SK-N-MC (cell line): ENCODE measurements around the gene CPM.
"Not testable (repeated sequence)": the region's sequence is repeated elsewhere in the genome, so short reads cannot be mapped to it uniquely, and the experiment has no call there.

Experiments
- DNase-seq: peaks from one replicate; pipeline ENCODE4 v3.0.0-alpha.2; 2011; ENCODE audit warnings: low read depth, low spot score
- H3K27ac ChIP-seq: fragments of 200-600 bp; sonication (generic); 2 replicates; pipeline ENCODE4 v1.5.1; 2016; ENCODE audit warnings: mixed run types
- H3K36me3 ChIP-seq: fragments of 200-600 bp; sonication (generic); 2 replicates; pipeline ENCODE4 v1.6.1; 2017; ENCODE audit warnings: antibody characterized with exemption, low read length, mixed read lengths; ENCODE audit not compliant: insufficient read depth
- H3K4me3 ChIP-seq: fragments of 200-600 bp; sonication (generic); 2 replicates; pipeline ENCODE4 v1.5.1; 2016
- H3K9ac ChIP-seq: fragments of 200-600 bp; sonication (generic); 2 replicates; pipeline ENCODE4 v1.8.0; 2017; ENCODE audit warnings: mixed run types, mixed read lengths; ENCODE audit not compliant: insufficient read length
- H3K9me3 ChIP-seq: fragments of 200-600 bp; sonication (generic); 2 replicates; pipeline ENCODE4 v1.6.1; 2017; ENCODE audit warnings: low read depth, mild to moderate bottlenecking, antibody characterized with exemption, low read length, moderate library complexity, mixed read lengths
- EZH2 ChIP-seq: fragments of 200-600 bp; sonication (generic); IDR thresholded peaks from one replicate; pipeline ENCODE4 v1.6.1; 2017; ENCODE audit warnings: antibody characterized with exemption
- FOXP2 ChIP-seq: optimal IDR thresholded peaks from 2 replicates; pipeline ENCODE3; 2011; ENCODE audit warnings: mild to moderate bottlenecking, moderate library complexity; ENCODE audit not compliant: insufficient read depth; ENCODE audit errors: extremely low read length, control extremely low read depth
- POLR2AphosphoS5 ChIP-seq: IDR thresholded peaks from 2 replicates; pipeline ENCODE4 v1.6.1; 2012; ENCODE audit warnings: mild to moderate bottlenecking, low read depth, low read length, borderline replicate concordance

The CPM gene

GRCh38 chr12:68815928-68816800, 116.8 kb downstream of the CPM start:
- no peaks in the 10 kb centered on the region for H3K9me3 ChIP-seq
- H3K9ac ChIP-seq = no peak overlapping the region
- H3K4me3 ChIP-seq = no peak overlapping the region
- DNase-seq = no peak
- H3K36me3 ChIP-seq = peaks cover 86% of the 10 kb centered on the region
- no peak for TF ChIP-seq FOXP2
- no peak for TF ChIP-seq EZH2
- TF ChIP-seq POLR2AphosphoS5 = no peak
- H3K27ac ChIP-seq = no peak overlapping the region

GRCh38 chr12:68815232-68815927, 117.6 kb downstream of the CPM start:
- TF ChIP-seq FOXP2 = no peak
- TF ChIP-seq POLR2AphosphoS5 = no peak
- no peak for TF ChIP-seq EZH2
- no peak for DNase-seq
- H3K27ac ChIP-seq = no peak overlapping the region
- peaks cover 86% of the 10 kb centered on the region for H3K36me3 ChIP-seq
- H3K4me3 ChIP-seq = no peak overlapping the region
- H3K9ac ChIP-seq = no peak overlapping the region
- H3K9me3 ChIP-seq = no peaks in the 10 kb centered on the region

- H3K36me3 ChIP-seq = peaks cover 86% of the 10 kb centered on the region
- no peak overlapping the region for H3K4me3 ChIP-seq
- TF ChIP-seq EZH2 = no peak
- TF ChIP-seq FOXP2 = no peak
- no peak for DNase-seq
- H3K9ac ChIP-seq = peak overlapping the region; percentile 1
- H3K27ac ChIP-seq = no peak overlapping the region
- no peaks in the 10 kb centered on the region for H3K9me3 ChIP-seq
These were observed 118.3 kb downstream of the CPM start for GRCh38 chr12:68814490-68815231.

GRCh38 chr12:68813242-68813593, 119.8 kb downstream of the CPM start:
- H3K36me3 ChIP-seq = peaks cover 81% of the 10 kb centered on the region
- H3K9ac ChIP-seq = no peak overlapping the region
- DNase-seq = no peak
- H3K9me3 ChIP-seq = no peaks in the 10 kb centered on the region
- no peak overlapping the region for H3K4me3 ChIP-seq
- no peak for TF ChIP-seq POLR2AphosphoS5
- no peak for TF ChIP-seq FOXP2
- TF ChIP-seq EZH2 = no peak
- no peak overlapping the region for H3K27ac ChIP-seq

GRCh38 chr12:68812553-68813241, 120.3 kb downstream of the CPM start:
- TF ChIP-seq EZH2 (no peak), POLR2AphosphoS5 (no peak), FOXP2 (no peak)
- Histone ChIP-seq H3K36me3 (peaks cover 76% of the 10 kb centered on the region), H3K4me3 (no peak overlapping the region), H3K9ac (no peak overlapping the region), H3K27ac (no peak overlapping the region), H3K9me3 (no peaks in the 10 kb centered on the region)
- no peak for DNase-seq

GRCh38 chr12:68811573-68811972, 121.4 kb downstream of the CPM start:
- peaks cover 67% of the 10 kb centered on the region for H3K36me3 ChIP-seq
- not testable (repeated sequence) for DNase-seq, H3K4me3 ChIP-seq, H3K9me3 ChIP-seq, H3K27ac ChIP-seq, H3K9ac ChIP-seq

GRCh38 chr12:68810027-68810389, 123.0 kb downstream of the CPM start:
- not testable (repeated sequence) for H3K4me3 ChIP-seq, H3K27ac ChIP-seq, H3K9me3 ChIP-seq, H3K9ac ChIP-seq, DNase-seq
- peaks cover 52% of the 10 kb centered on the region for H3K36me3 ChIP-seq
